Measurements from ENCODE around the gene GYS1.
"Not testable (repeated sequence)": the region's sequence is repeated elsewhere in the genome, so short reads cannot be mapped to it uniquely, and the experiment has no call there.

GYS1 gene

GRCh38 chr19:48935864-48936263 is 57.2 kb downstream of the GYS1 start:
- DNase-seq: no peak

DNA sequence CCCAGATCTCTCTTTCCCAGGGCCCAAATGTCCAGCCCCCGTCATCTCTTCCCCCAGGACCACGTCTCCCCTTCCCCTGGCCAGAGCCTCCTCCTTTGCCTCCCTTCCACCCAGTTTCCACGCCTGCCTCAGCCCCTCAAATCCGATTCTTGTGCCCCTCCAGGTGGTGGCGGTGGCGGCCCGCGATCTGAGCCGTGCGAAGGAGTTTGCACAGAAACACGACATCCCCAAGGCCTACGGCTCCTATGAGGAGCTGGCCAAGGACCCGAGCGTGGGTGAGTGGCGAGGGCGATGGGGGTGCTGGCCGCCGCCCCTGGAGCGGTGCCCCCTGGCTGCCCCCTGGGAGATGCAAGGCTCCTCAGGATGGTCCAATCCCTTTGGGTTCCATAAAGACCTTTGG is 58.3 kb downstream of the GYS1 start:
- DNase-seq: no peak

GRCh38 chr19:48933382-48933932 is 59.7 kb downstream of the GYS1 start, which contains the start of gene DHDH:
Gene DHDH (plus strand): TSS chr19:48933699. CDS start chr19:48933722, 23 bp downstream.
- peak; percentile 70 to 78 for DNase-seq

DNA sequence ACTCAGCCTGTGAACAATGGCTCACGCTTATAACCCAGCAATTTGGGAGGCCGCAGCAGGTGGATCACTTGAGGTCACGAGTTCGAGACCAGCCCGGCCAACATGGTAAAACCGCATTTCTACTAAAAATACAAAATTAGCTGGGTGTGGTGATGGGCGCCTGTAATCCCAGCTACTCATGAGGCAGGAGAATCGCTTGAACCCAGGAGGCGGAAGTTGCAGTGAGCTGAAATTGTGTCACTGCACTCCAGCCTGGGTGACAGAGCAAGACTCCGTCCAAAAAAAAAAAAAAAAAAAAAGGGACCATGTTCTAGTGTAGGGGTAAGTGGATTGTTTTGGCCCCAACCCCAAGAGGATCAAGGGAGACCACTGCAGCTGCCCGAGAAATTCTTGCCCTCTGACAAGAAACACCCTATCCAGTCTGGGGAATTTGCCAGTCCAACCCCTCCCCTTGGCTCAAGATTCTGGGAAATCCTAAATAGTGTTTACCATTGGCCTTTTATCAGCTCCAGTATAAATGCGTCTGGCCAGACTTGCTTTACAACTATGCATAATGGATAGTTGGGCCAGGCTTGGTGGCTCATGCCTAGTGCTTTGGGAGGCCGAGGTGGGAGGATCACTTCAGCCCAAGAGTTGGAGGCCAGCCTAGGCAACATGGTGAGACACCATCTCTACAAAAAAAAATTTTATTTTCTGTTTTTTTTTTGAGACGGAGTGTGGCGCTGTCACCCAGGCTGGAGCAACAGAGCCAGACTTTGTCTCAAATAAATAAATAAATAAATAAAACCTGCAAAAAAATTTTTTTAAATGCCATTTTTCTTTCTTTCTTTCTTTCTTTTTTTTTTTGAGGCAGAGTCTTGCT is 64.7 kb downstream of the GYS1 start:
- DNase-seq: no peak

- not testable (repeated sequence) for DNase-seq
Measured at GRCh38 chr19:48927692-48928091, 65.4 kb downstream of the GYS1 start.

DNA sequence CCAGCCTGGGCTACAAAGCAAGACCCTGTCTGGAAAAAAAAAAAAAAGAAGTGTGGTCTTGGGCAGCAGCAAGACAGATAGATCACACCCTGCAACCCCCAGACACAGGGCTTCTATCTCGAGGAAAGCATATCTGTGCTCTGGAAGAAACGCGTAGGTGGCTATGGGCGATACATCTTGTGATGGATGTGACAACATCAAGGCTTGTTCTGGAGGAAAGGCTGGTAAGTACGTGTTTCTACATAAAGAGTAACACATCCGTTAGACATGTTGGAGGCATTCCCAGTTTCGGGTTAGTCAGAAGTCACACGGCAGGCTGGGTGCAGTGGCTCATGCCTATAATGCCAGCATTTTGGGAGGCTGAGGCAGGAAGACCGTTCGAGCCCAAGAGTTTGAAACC is 66.2 kb downstream of the GYS1 start:
- peak; percentile 9 to 16 for DNase-seq

- DNase-seq: not testable (repeated sequence)
Measured at GRCh38 chr19:48925890-48926289, 67.2 kb downstream of the GYS1 start.

DNA sequence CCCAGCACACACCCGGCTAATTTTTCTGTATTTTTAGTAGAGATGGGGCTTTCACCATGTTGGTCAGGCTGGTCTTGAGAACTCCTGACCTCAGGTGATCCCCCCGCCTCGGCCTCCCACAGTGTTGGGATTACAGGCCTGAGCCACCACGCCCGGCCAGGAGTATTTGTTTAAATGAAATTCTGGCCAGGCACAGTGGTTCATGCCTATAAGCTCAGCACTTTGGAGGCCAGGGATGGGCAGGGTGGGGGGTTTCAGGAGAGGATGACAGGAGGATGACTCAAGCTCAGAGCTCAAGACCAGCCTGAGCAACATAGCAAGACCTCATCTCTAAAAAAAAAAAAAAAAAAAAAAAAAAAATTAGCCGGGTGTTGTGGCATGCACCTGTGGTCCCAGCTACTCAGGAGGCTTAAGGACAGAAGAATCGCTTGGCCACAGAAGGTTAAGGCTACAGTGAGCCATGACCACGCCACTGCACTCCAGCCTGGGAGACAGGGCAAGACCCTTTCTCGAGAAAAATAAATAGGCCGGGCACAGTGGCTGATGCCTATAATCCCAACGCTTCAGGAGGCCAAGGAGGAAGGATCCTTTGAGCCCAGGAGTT is 67.8 kb downstream of the GYS1 start:
- DNase-seq: no peak

GRCh38 chr19:48922548-48923490 is 70.3 kb downstream of the GYS1 start:
- DNase-seq: no peak

GRCh38 chr19:48921721-48922500 is 71.2 kb downstream of the GYS1 start:
- DNase-seq: no peak

DNA sequence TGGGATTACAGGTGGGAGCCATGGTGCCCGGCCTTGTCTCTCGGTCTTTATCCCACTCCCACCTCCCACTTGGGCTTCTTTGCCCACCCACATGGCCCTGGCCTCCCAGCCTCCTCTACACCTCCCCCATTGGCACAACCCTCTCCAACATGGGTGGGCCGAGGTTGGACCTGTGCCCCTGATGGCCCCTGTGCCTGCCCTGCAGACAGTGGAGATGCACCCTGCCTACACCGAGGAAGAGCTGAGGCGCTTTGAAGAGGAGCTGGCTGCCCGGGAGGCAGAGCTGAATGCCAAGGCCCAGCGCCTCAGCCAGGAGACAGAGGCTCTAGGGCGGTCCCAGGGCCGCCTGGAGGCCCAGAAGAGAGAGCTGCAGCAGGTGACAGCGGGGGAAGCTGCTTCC is 72.2 kb downstream of the GYS1 start:
- no peak for DNase-seq

GRCh38 chr19:48919271-48919670 is 73.8 kb downstream of the GYS1 start:
- DNase-seq: not testable (repeated sequence)

DNA sequence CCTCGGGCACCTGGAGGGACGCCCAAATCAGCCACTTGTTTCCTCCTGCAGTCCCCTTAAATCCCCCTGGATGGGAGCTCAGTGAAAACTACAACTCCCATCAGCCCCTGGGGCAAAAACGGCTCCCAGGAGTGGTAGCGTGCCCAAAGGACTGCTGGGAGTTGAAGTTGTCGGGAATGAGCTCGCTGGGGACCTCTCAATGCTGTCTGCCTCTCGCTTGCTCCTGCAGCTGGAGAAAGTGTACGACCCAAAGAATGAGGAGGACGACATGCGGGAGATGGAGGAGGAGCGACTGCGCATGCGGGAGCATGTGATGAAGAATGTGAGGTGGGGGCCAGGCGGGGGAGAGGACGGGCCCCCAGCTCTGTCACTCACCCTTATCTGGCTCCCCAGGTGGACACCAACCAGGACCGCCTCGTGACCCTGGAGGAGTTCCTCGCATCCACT is 74.3 kb downstream of the GYS1 start:
- no peak for DNase-seq

Measured in stimulated activated CD4-positive, alpha-beta T cell treated with anti-CD3 and anti-CD28 coated beads, Interleukin-4, amount 100 ng/mL, for 4 hours (primary cell).